HG02884 (cell line): Measurements from ENCODE around the gene ETV6.

Source experiments
- ATAC-seq: cut with Tn5 transposase; IDR thresholded peaks from one replicate; pipeline ENCODE4 v1.9.1; 2021; ENCODE audit warnings: mild to moderate bottlenecking, moderate library complexity; ENCODE audit not compliant: unreplicated experiment

Gene ETV6

GRCh38 chr12:11689591-11690186, 40.2 kb downstream of the ETV6 start:
- ATAC-seq: no peak

- no peak for ATAC-seq
These were observed 43.6 kb downstream of the ETV6 start for GRCh38 chr12:11693067-11693466.

GRCh38 chr12:11693601-11694000, 44.1 kb downstream of the ETV6 start:
- no peak for ATAC-seq

GRCh38 chr12:11694528-11694927, 45.1 kb downstream of the ETV6 start:
- no peak for ATAC-seq

GRCh38 chr12:11695321-11695720, 45.8 kb downstream of the ETV6 start:
- ATAC-seq: no peak

- ATAC-seq: no peak
These were observed 46.6 kb downstream of the ETV6 start for GRCh38 chr12:11696084-11696483.

GRCh38 chr12:11697131-11697530, 47.7 kb downstream of the ETV6 start:
- no peak for ATAC-seq

GRCh38 chr12:11697670-11698387, 48.4 kb downstream of the ETV6 start:
- ATAC-seq: no peak

- ATAC-seq: no peak
These were observed 49.3 kb downstream of the ETV6 start for GRCh38 chr12:11698729-11699128.

- ATAC-seq: no peak
These were observed 52.0 kb downstream of the ETV6 start for GRCh38 chr12:11701433-11701832.

- ATAC-seq: no peak
These were observed 53.5 kb downstream of the ETV6 start for GRCh38 chr12:11702959-11703358.

- no peak for ATAC-seq
These were observed 53.9 kb downstream of the ETV6 start for GRCh38 chr12:11703378-11703777.

GRCh38 chr12:11704089-11704488, 54.6 kb downstream of the ETV6 start:
- ATAC-seq: no peak

- no peak for ATAC-seq
These were observed 55.5 kb downstream of the ETV6 start for GRCh38 chr12:11705010-11705409.

GRCh38 chr12:11706509-11707379, 57.3 kb downstream of the ETV6 start:
- no peak for ATAC-seq

GRCh38 chr12:11707535-11707934, 58.1 kb downstream of the ETV6 start:
- no peak for ATAC-seq

- no peak for ATAC-seq
These were observed 60.0 kb downstream of the ETV6 start for GRCh38 chr12:11709513-11709912.

GRCh38 chr12:11710431-11710830, 61.0 kb downstream of the ETV6 start:
- ATAC-seq: no peak

- ATAC-seq: no peak
These were observed 61.4 kb downstream of the ETV6 start for GRCh38 chr12:11710906-11711305.

- no peak for ATAC-seq
These were observed 62.3 kb downstream of the ETV6 start for GRCh38 chr12:11711651-11712327.

- ATAC-seq: no peak
These were observed 63.0 kb downstream of the ETV6 start for GRCh38 chr12:11712491-11712890.
